Mesenchymal stem cell (in vitro differentiated cells and primary cell): ENCODE data around the gene CHDH.

Experiments used
- DNase-seq: peaks from one replicate; pipeline ENCODE4 v3.0.0-alpha.2; 2013
- H2AFZ ChIP-seq: one replicate; pipeline ENCODE4 v1.6.1; 2013; ENCODE audit warnings: low read depth, mild to moderate bottlenecking, control low read depth, inconsistent platforms, low read length, moderate library complexity
- H2AK5ac ChIP-seq: 2 replicates; pipeline ENCODE4 v1.6.1; 2013; ENCODE audit warnings: low read length, moderate library complexity, mild to moderate bottlenecking, inconsistent platforms; ENCODE audit not compliant: severe bottlenecking
- H2BK120ac ChIP-seq: one replicate; pipeline ENCODE4 v1.6.1; 2013; ENCODE audit warnings: low read depth, mild to moderate bottlenecking, inconsistent platforms, low read length, moderate library complexity
- H2BK12ac ChIP-seq, 2 experiments: one replicate each; pipeline ENCODE4 v1.6.1; 2013; ENCODE audit warnings: inconsistent platforms in 2 of 2, low read length in 2 of 2, mild to moderate bottlenecking in 2 of 2, moderate library complexity in 2 of 2, control low read depth in 1 of 2
- H2BK15ac ChIP-seq: one replicate; pipeline ENCODE4 v1.6.1; 2013; ENCODE audit warnings: mild to moderate bottlenecking, low read depth, inconsistent platforms; ENCODE audit not compliant: poor library complexity, severe bottlenecking
- H2BK5ac ChIP-seq: 2 replicates; pipeline ENCODE4 v1.6.1; 2013; ENCODE audit warnings: low read depth, mild to moderate bottlenecking, low read length, control low read depth, inconsistent platforms; ENCODE audit not compliant: poor library complexity, severe bottlenecking
- H3K14ac ChIP-seq, 2 experiments: one replicate each; pipeline ENCODE4 v1.6.1; 2013; ENCODE audit warnings: inconsistent platforms in 2 of 2, low read length in 2 of 2, control low read depth in 1 of 2, mild to moderate bottlenecking in 1 of 2, moderate library complexity in 1 of 2
- H3K18ac ChIP-seq, 2 experiments: one replicate each; pipeline ENCODE4 v1.6.1; 2013; ENCODE audit warnings: inconsistent platforms in 2 of 2, low read length in 2 of 2, control low read depth in 1 of 2, low read depth in 1 of 2, mild to moderate bottlenecking in 1 of 2
- H3K23ac ChIP-seq, 2 experiments: one replicate each; pipeline ENCODE4 v1.6.1; 2013; ENCODE audit warnings: inconsistent platforms in 2 of 2, low read length in 2 of 2, mild to moderate bottlenecking in 2 of 2, moderate library complexity in 2 of 2, control low read depth in 1 of 2
- H3K27ac ChIP-seq: 2 replicates; pipeline ENCODE4 v1.5.1; 2013; ENCODE audit warnings: mild to moderate bottlenecking, moderate library complexity, low read length, control low read depth, inconsistent platforms; ENCODE audit not compliant: poor library complexity, severe bottlenecking
- H3K27me3 ChIP-seq, 2 experiments: 2 replicates each; pipeline versions ENCODE4 v1.6.1 to v1.7.0; 2013; ENCODE audit warnings: low read length in 2 of 2, mild to moderate bottlenecking in 2 of 2, moderate library complexity in 2 of 2, control low read depth in 1 of 2, inconsistent platforms in 1 of 2; ENCODE audit not compliant: control insufficient read depth in 1 of 2, insufficient read depth in 1 of 2
- H3K36me3 ChIP-seq, 2 experiments: 2 replicates each; pipeline versions ENCODE4 v1.6.1 to v1.7.0; 2013; ENCODE audit warnings: low read length in 2 of 2, control low read depth in 1 of 2, inconsistent platforms in 1 of 2, low read depth in 1 of 2, mild to moderate bottlenecking in 1 of 2; ENCODE audit not compliant: insufficient read depth in 2 of 2, control insufficient read depth in 1 of 2
- H3K4ac ChIP-seq, 2 experiments: one replicate each; pipeline ENCODE4 v1.6.1; 2013; ENCODE audit warnings: inconsistent platforms in 2 of 2, low read length in 2 of 2, mild to moderate bottlenecking in 2 of 2, moderate library complexity in 2 of 2, control low read depth in 1 of 2, low read depth in 1 of 2
- H3K4me1 ChIP-seq: 2 replicates; pipeline ENCODE4 v1.6.1; 2013; ENCODE audit warnings: low read depth, low read length, control low read depth; ENCODE audit not compliant: control insufficient read depth, insufficient read depth
- H3K4me2 ChIP-seq: 2 replicates; pipeline ENCODE4 v1.6.1; 2013; ENCODE audit warnings: low read length, mild to moderate bottlenecking, inconsistent platforms; ENCODE audit not compliant: poor library complexity, severe bottlenecking
- H3K4me3 ChIP-seq, 2 experiments: 2 replicates each; pipeline versions ENCODE4 v1.5.1 to v1.7.0; 2013; ENCODE audit warnings: low read length in 2 of 2, mild to moderate bottlenecking in 2 of 2, control low read depth in 1 of 2, low read depth in 1 of 2; ENCODE audit not compliant: insufficient read depth in 1 of 2
- H3K79me1 ChIP-seq: replicated peaks from 2 replicates; pipeline ENCODE4 v1.6.1; 2013; ENCODE audit warnings: mild to moderate bottlenecking, control low read depth, low read length, inconsistent platforms; ENCODE audit not compliant: poor library complexity, severe bottlenecking
- H3K9ac ChIP-seq: 2 replicates; pipeline ENCODE4 v1.7.0; 2013; ENCODE audit warnings: mild to moderate bottlenecking, low read length, moderate library complexity
- H3K9me3 ChIP-seq: 2 replicates; pipeline ENCODE4 v1.7.0; 2013; ENCODE audit warnings: mild to moderate bottlenecking, low read length; ENCODE audit not compliant: control insufficient read depth
- H4K8ac ChIP-seq: one replicate; pipeline ENCODE4 v1.6.1; 2013; ENCODE audit warnings: inconsistent platforms, mild to moderate bottlenecking, low read length, moderate library complexity
- H4K91ac ChIP-seq: one replicate; pipeline ENCODE4 v1.6.1; 2013; ENCODE audit warnings: mild to moderate bottlenecking, low read length, inconsistent platforms
- WGBS: methylation state at CpG from one replicate; pipeline ENCODE4 v1.1.7; 2013; ENCODE audit warnings: mixed read lengths; 5-methylcytosine and 5-hydroxymethylcytosine counted together

CHDH gene

DNA sequence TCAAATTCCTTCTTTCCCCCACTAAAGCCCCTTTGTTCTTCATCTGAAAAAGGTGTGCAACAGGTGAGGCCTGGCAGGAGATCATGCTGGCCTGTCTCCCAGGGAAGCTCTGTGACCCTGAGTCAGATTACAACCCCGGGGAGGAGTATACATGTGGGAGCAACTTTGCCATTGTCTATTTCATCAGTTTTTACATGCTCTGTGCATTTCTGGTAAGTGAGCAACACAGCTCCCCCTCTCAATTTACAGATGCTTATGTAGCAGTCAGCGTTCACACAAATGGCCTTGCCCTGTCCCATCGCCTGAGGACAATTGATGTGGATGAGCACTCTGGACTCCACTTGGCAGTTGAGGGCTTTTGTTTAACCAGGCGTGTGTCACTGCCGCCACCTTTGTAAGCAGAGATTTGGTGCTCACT is 70.4 kb downstream of the CHDH start:
- Histone ChIP-seq H2AFZ (no peak overlapping the region), H3K27ac (no peak overlapping the region), H3K23ac (no peak overlapping the region), H3K4ac (no peak overlapping the region), H2BK15ac (no peak overlapping the region), H3K27me3 (peaks cover under 1 to 31% of the 10 kb centered on the region in 2 experiments), H3K18ac (no peak overlapping the region), H3K4me3 (no peak overlapping the region), H2BK12ac (no peak overlapping the region), H2BK120ac (no peak overlapping the region), H3K4me2 (no peak overlapping the region), H3K9ac (peak overlapping the region; percentile 34), H3K36me3 (no peaks in the 10 kb centered on the region), H4K8ac (no peak overlapping the region), H2AK5ac (no peak overlapping the region), H3K14ac (no peak overlapping the region), H4K91ac (no peak overlapping the region), H2BK5ac (no peak overlapping the region), H3K79me1 (no peaks in the 10 kb centered on the region), H3K4me1 (peaks cover 2% of the 10 kb centered on the region), H3K9me3 (no peaks in the 10 kb centered on the region)
- DNase-seq: no peak
- WGBS: 89% methylated on average over 5 of the region's 5 CpGs

DNA sequence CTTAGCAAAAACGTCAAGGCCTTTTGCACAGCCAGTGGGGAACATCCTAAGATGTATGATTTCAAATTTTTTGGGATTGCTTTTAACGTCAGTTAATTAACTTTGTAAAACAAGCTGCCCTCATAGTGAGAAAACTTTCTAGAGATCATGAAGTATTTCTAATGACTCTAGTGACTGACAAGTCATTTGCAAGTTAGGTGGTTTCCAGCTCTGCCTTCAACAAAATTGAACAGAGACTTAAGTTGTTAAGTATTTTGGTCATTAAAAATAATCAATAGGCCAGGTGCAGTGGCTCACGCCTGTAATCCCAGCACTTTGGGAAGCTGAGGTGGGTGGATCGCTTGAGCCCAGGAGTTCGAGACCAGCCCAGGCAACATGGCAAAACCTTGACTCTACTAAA is 71.2 kb downstream of the CHDH start:
- Histone ChIP-seq H2AFZ (no peak overlapping the region), H3K4me2 (no peak overlapping the region), H2BK120ac (no peak overlapping the region), H3K4me1 (peaks cover 2% of the 10 kb centered on the region), H4K91ac (no peak overlapping the region), H2AK5ac (no peak overlapping the region), H3K79me1 (no peaks in the 10 kb centered on the region), H3K23ac (no peak overlapping the region), H3K27me3 (peaks cover 9 to 32% of the 10 kb centered on the region in 2 experiments), H3K9me3 (no peaks in the 10 kb centered on the region), H3K36me3 (no peaks in the 10 kb centered on the region), H2BK12ac (no peak overlapping the region), H4K8ac (no peak overlapping the region), H2BK15ac (no peak overlapping the region), H3K4ac (no peak overlapping the region), H2BK5ac (no peak overlapping the region), H3K9ac (no peak overlapping the region), H3K27ac (no peak overlapping the region), H3K18ac (no peak overlapping the region), H3K4me3 (no peak overlapping the region), H3K14ac (no peak overlapping the region)
- no peak for DNase-seq
- WGBS: 80% methylated on average over 4 of the region's 5 CpGs

DNA sequence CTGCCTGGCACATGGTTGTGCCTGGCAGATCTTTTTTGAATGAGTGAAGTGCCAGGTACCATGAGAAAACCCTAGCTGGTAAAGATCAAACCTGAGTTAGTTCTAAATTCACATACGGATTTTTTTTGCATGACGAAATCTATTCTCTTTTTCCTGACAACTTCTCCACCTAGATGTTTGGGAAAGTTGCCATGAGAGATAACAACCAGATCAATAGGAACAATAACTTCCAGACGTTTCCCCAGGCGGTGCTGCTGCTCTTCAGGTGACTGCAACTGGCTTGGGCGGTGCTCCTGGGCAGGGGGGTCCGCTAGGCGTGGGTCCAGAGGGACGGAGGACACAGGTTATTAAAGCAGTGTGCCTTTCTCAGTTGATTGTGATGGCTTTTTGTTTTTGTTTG is 71.8 kb downstream of the CHDH start:
- Histone ChIP-seq H3K27me3 (peaks cover 15 to 34% of the 10 kb centered on the region in 2 experiments), H3K4ac (no peak overlapping the region), H3K9me3 (no peaks in the 10 kb centered on the region), H3K14ac (no peak overlapping the region), H3K4me2 (no peak overlapping the region), H2BK120ac (no peak overlapping the region), H2AK5ac (no peak overlapping the region), H3K9ac (no peak overlapping the region), H3K18ac (no peak overlapping the region), H3K36me3 (no peaks in the 10 kb centered on the region), H2BK15ac (no peak overlapping the region), H3K27ac (no peak overlapping the region), H3K4me1 (peaks cover 2% of the 10 kb centered on the region), H2BK12ac (no peak overlapping the region), H4K8ac (no peak overlapping the region), H3K23ac (no peak overlapping the region), H2BK5ac (no peak overlapping the region), H2AFZ (no peak overlapping the region), H3K79me1 (no peaks in the 10 kb centered on the region), H4K91ac (no peak overlapping the region), H3K4me3 (no peak overlapping the region)
- no peak for DNase-seq
- 77% methylated on average over 8 of the region's 8 CpGs for WGBS

DNA sequence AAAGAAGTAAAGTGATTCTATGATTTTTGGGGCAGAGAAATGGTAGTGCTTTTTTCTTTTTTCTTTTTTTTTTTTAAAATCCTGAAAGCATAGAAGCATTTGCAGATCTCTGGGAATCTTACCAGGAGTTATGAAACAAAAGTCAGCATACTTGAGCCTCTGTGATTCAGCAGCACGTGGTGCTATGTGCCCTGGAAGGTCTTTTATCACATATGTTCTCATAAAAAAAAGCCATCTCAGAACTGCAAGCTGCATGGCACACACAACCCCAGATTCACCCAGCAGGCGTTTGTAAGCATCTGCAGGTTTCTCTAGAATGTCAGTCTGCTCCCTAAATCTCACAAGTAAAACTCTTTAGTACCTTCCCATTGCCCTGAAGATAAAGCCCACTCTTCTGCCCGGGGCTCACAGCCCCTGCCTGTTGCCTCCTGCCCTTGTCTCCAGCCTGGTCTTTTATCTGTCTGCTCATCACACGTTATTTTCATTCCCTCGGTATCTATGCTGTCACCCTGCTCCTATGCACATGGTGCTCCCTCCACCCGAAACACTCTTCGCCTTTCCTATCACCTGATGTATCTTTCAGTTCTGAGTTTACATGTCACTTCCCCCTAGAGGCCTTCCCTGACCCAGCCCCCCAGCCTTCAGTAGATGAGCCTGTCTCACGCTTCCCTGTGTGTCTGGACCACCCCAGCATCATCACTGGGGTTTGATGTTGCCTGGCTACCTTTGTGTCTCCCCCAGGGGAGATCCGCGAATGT is 72.4 kb downstream of the CHDH start:
- H4K91ac ChIP-seq: no peak overlapping the region
- no peak overlapping the region for H3K27ac ChIP-seq
- DNase-seq: peak; percentile 16
- no peak overlapping the region for H3K23ac ChIP-seq
- no peaks in the 10 kb centered on the region for H3K79me1 ChIP-seq
- H3K4me3 ChIP-seq: peak overlapping the region in 1 of 2 experiments; percentile 19
- no peak overlapping the region for H3K18ac ChIP-seq
- 63% methylated on average over 10 of the region's 10 CpGs for WGBS
- H2AFZ ChIP-seq: no peak overlapping the region
- H3K4ac ChIP-seq: no peak overlapping the region
- H3K9me3 ChIP-seq: no peaks in the 10 kb centered on the region
- H3K36me3 ChIP-seq: no peaks in the 10 kb centered on the region
- no peak overlapping the region for H2BK12ac ChIP-seq
- no peak overlapping the region for H2BK5ac ChIP-seq
- H4K8ac ChIP-seq: no peak overlapping the region
- H2AK5ac ChIP-seq: no peak overlapping the region
- H3K9ac ChIP-seq: peak overlapping the region; percentile 72
- H2BK120ac ChIP-seq: no peak overlapping the region
- no peak overlapping the region for H2BK15ac ChIP-seq
- H3K4me2 ChIP-seq: no peak overlapping the region
- peaks cover 2% of the 10 kb centered on the region for H3K4me1 ChIP-seq
- peaks cover 21 to 41% of the 10 kb centered on the region in 2 experiments for H3K27me3 ChIP-seq
- no peak overlapping the region for H3K14ac ChIP-seq
